HUES64 (cell line): ENCODE measurements around the gene UBE4B.
"Not testable (repeated sequence)": the region's sequence is repeated elsewhere in the genome, so short reads cannot be mapped to it uniquely, and the experiment has no call there.

Experiments used
- H3K27ac ChIP-seq: 2 replicates; pipeline ENCODE4 v1.7.0; 2013; ENCODE audit warnings: low read depth, low read length, inconsistent platforms
- H3K27me3 ChIP-seq: 2 replicates; pipeline ENCODE4 v1.6.1; 2013; ENCODE audit warnings: mild to moderate bottlenecking, low read length; ENCODE audit not compliant: insufficient read depth
- H3K36me3 ChIP-seq: 2 replicates; pipeline ENCODE4 v1.6.1; 2013; ENCODE audit warnings: mild to moderate bottlenecking, low read length; ENCODE audit not compliant: insufficient read depth
- H3K4me1 ChIP-seq: 2 replicates; pipeline ENCODE4 v1.6.1; 2013; ENCODE audit warnings: mild to moderate bottlenecking, low read length, moderate library complexity; ENCODE audit not compliant: insufficient read depth
- H3K4me3 ChIP-seq: 2 replicates; pipeline ENCODE4 v1.5.1; 2013; ENCODE audit warnings: mild to moderate bottlenecking, low read length, moderate library complexity
- H3K9ac ChIP-seq: 2 replicates; pipeline ENCODE4 v1.6.1; 2013; ENCODE audit warnings: mild to moderate bottlenecking, low read depth, low read length
- H3K9me3 ChIP-seq: 2 replicates; pipeline ENCODE4 v1.6.1; 2013; ENCODE audit warnings: low read depth, low read length; ENCODE audit not compliant: insufficient read depth
- WGBS: fragments of 150-250, 120-280 bp; methylation state at CpG from one replicate; pipeline ENCODE4 v1.1.7; 2013; ENCODE audit warnings: missing lambda C conversion rate; 5-methylcytosine and 5-hydroxymethylcytosine counted together

The UBE4B gene

DNA sequence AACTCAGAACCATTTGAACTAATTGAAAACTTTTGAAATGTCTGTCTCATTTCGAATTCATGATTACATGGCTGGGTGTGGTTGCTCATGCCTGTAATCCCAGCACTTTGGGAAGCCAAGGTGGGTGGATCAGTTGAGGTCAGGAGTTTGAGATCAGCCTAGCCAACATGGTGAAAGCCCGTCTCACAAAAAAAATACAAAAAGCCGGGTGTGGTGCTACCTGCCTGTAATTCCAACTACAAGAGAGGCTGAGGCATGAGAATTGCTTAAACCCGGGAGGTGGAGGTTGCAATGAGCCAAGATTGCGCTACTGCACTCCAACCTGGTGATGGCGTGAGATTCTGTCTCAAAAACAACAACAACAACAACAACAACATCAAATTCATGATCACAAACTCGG, 40.6 kb downstream of the UBE4B start:
- H3K36me3 ChIP-seq, H3K9ac ChIP-seq, H3K9me3 ChIP-seq, H3K4me3 ChIP-seq, H3K27me3 ChIP-seq, H3K4me1 ChIP-seq, H3K27ac ChIP-seq: not testable (repeated sequence)
- 92% methylated on average over 7 of the region's 7 CpGs for WGBS

DNA sequence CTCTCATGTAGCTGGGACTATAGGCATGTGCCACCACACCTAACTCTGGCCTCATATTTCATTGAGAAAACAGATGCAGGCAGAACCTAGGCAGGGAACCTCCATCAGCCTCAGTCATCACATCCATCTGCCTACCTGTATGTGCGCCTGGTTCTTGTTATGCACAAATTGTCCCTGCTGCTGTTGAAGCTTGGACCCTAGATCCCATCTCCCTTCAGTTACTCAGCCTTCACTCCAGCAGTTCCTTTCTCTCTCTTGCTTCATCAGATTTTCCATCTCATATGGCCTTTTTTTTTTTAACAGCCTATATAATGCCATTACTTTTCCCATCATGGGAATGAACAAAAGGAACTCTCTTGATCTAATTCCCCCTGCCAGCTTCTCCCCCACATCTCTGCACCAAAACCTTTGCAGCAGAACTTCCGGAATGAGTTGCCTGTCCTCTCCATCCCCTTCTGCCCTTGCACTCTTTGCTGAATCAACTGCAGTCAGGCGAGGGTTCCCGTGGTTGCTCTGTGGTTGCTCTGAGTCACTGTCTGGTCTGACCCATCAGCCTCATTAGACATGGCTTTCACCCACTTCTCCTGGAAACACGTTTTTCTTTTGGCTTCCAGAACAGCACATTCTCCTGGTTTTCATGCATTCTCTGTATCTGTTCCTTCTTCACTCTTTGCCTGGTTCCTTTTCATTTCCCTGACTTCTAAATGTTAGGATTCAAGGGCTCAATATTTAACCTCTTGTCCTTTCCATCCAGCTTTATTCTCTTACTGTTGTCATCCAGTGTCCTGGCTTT, 41.5 kb downstream of the UBE4B start:
- Histone ChIP-seq H3K4me3 (no peak overlapping the region), H3K4me1 (no peaks in the 10 kb centered on the region), H3K9ac (no peak overlapping the region), H3K36me3 (0 out of 2 replicates have a peak, but pooled peaks cover 5% of the 10 kb centered on the region), H3K27me3 (no peaks in the 10 kb centered on the region), H3K9me3 (no peaks in the 10 kb centered on the region), H3K27ac (no peak overlapping the region)
- 81% methylated on average over 5 of the region's 5 CpGs for WGBS

DNA sequence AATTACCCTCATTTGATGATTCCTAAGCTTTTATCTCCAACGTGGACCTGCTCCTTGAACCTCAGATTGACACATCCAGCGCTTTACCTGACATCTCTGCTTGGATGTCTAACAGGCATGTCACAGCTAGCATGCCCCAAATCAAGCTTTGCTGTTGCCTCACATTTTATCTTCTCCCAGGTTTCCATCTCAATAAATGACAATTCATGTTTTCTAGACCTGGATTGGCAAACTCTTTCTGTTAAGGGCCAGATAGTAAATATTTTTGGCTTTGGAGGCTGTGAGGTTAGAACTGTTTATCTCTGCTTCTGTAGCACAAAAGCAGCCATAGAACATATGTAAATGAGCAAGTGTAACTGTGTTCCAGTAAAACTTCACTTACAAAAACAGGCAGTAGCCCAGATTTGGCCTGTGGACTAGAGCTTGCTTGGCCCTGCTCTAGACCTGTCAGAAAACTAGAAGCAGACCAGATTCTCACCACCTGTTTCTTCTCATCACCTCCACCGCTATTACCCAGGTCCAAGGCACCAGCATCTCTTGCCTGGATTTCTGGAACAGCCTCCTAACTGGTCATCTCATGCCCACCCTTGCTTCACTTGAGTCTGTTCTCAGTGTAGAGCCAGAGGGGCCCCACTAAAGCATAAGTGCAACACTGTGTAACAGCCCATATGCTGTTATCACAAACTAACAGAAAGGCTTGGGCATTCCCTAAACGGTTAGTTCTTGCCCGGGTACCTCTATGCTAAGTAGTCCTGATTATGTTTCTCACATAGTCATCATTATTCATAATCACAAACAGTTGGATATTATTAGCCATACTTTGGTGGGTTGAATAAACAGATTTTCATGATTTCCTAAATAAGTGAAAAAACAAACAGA, 42.3 kb downstream of the UBE4B start:
- no peak overlapping the region for H3K9ac ChIP-seq
- H3K27ac ChIP-seq = no peak overlapping the region
- 92% methylated on average over 5 of the region's 5 CpGs for WGBS
- H3K9me3 ChIP-seq = no peaks in the 10 kb centered on the region
- H3K27me3 ChIP-seq = no peaks in the 10 kb centered on the region
- H3K4me3 ChIP-seq = no peak overlapping the region
- 0 out of 2 replicates have a peak, but pooled peaks cover 5% of the 10 kb centered on the region for H3K36me3 ChIP-seq
- H3K4me1 ChIP-seq = no peaks in the 10 kb centered on the region

DNA sequence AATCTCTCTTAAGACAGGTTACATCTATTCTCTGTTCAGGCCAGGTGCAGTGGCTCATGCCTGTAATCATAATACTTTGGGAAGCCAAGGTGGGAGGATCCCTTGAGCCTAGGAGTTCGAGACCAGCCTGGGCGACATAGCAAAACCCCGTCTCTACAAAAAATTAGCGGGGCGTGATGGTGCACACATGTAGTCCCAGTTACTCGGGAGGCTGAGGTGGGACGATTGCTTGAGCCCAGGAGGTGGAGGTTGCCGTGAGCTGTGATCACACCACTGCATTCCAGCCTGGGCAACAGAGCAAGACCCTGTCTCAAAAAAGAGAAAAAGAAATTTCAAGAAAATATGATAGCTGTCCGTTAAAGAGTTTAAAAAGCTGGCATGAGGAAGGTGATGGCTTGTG, 43.0 kb downstream of the UBE4B start:
- H3K4me3 ChIP-seq = no peak overlapping the region
- 95% methylated on average over 9 of the region's 9 CpGs for WGBS
- peaks cover 10% of the 10 kb centered on the region for H3K36me3 ChIP-seq
- no peaks in the 10 kb centered on the region for H3K4me1 ChIP-seq
- no peaks in the 10 kb centered on the region for H3K9me3 ChIP-seq
- no peaks in the 10 kb centered on the region for H3K27me3 ChIP-seq
- H3K9ac ChIP-seq = no peak overlapping the region
- no peak overlapping the region for H3K27ac ChIP-seq

DNA sequence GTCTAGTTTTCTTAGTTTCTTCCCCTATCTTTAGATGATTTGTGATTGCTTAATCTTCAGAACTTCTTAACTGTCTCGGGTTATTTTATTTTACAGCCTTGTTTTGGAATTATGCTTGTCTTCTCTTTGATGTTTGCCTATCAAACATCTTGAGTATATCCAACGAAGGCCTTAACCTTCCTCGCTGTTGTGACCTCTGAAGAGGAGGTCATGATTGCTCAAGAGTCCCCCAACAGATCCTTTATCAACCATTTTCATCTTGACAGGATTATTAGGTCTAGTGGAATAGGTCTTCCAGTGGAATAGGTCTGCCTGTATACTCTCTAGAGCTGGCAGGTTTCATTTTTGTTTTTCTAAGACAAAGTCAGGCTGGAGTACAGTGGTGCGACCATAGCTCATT, 45.7 kb downstream of the UBE4B start:
- Histone ChIP-seq H3K27me3 (no peaks in the 10 kb centered on the region), H3K9me3 (no peaks in the 10 kb centered on the region), H3K4me3 (no peak overlapping the region), H3K4me1 (no peaks in the 10 kb centered on the region), H3K36me3 (peaks cover 14% of the 10 kb centered on the region), H3K27ac (no peak overlapping the region), H3K9ac (no peak overlapping the region)
- WGBS = 98% methylated on average over 4 of the region's 4 CpGs

DNA sequence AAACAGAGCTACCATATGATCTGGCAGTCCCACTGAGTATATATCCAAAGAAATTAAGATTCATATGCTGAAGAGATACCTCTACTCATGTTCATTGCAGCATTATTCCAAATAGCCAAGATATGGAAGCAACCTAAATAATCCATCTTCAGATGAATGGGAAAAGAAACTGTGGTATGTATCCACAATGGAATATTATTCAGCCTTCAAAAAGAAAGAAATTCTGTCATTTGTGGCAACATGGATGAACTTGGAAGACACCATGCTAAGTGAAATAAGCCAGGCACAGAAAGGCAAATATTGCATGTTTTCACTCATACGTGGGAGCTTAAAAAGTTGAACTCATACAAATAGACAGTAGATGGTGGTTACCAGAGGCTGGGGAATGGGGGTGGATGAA, 47.8 kb downstream of the UBE4B start:
- Histone ChIP-seq H3K9me3 (no peaks in the 10 kb centered on the region), H3K36me3 (peaks cover 13% of the 10 kb centered on the region), H3K4me3 (no peak overlapping the region), H3K27ac (no peak overlapping the region), H3K27me3 (no peaks in the 10 kb centered on the region), H3K9ac (no peak overlapping the region), H3K4me1 (no peaks in the 10 kb centered on the region)
- WGBS = 95% methylated on average over 1 of the region's 1 CpG

DNA sequence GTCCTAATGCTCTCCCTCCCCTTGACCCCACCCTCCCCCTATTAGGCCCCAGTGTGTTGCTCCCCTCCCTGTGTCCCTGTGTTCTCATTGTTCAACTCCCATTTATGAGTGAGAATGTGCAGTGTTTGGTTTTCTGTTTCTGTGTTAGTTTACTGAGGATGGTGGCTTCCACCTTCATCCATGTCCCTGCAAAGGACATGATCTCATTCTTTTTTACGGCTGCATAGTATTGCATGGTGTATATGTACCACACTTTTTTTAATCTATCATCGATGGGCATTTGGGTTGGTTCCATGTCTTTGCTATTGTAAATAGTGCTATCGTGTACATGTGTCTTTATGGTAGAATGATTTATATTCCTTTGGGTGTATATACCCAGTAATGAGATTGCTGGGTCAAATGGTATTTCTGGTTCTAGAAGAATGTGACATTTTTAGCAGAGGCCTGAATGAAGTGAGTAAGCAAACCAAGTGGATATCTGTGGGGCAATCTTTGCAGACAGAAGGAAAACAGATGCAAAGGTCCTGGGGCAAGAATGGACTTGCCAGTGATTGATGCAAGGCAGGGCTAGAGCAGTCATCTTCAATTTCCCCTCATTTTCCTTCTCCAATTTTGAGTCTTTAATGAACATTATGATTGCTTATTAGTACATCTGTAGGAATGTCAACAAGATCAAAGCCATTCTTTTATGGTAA, 50.2 kb downstream of the UBE4B start:
- no peak overlapping the region for H3K9ac ChIP-seq
- no peaks in the 10 kb centered on the region for H3K27me3 ChIP-seq
- no peaks in the 10 kb centered on the region for H3K9me3 ChIP-seq
- no peaks in the 10 kb centered on the region for H3K4me1 ChIP-seq
- no peak overlapping the region for H3K4me3 ChIP-seq
- H3K36me3 ChIP-seq = peaks cover 13% of the 10 kb centered on the region
- H3K27ac ChIP-seq = no peak overlapping the region
- 93% methylated on average over 3 of the region's 3 CpGs for WGBS

DNA sequence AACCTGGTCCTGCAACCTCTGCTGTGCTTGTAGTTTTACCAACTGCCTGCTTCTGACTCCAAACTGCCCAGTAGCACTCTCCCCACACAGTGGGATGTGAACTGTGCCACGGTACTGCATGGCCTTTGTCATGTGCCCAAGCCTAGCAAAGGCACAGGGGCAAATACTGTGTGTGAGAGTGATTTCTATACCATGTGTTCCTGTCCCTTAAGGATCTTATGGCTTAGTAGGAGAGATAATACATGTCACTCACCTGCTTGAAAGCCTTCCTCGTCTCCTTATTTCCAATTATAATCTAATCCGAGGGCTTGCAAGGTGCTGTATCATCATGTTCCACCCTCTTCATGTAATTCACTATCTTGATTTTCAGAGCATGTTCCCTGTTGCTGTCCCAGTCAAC, 51.3 kb downstream of the UBE4B start:
- 92% methylated on average over 3 of the region's 3 CpGs for WGBS
- H3K36me3 ChIP-seq = peaks cover 13% of the 10 kb centered on the region

DNA sequence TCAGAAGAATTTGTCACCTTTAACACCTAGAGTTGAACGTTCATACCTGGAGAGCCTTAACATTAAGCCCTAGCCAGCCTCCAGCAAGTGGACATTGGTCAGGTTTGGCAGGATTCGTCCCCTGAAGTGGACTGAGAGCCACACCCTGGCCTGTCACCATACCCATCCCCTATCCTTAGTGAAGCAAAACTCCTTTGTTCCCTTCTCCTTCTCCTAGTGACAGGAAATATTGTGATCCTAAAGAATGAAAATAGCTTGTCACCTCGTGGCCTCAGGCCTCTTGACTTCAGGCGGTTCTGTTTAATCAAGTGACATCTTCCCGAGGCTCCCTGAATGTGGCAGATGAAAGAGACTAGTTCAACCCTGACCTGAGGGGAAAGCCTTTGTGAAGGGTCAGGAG, 52.3 kb downstream of the UBE4B start:
- H3K4me3 ChIP-seq = no peak overlapping the region
- H3K4me1 ChIP-seq = no peaks in the 10 kb centered on the region
- H3K27ac ChIP-seq = no peak overlapping the region
- peaks cover 13% of the 10 kb centered on the region for H3K36me3 ChIP-seq
- WGBS = 92% methylated on average over 5 of the region's 5 CpGs
- no peak overlapping the region for H3K9ac ChIP-seq
- no peaks in the 10 kb centered on the region for H3K27me3 ChIP-seq
- no peaks in the 10 kb centered on the region for H3K9me3 ChIP-seq

More for the DNA sequence above, 51.3 kb downstream of the UBE4B start:
- Histone ChIP-seq H3K9me3 (no peaks in the 10 kb centered on the region), H3K27ac (no peak overlapping the region; the same call in 1 of the 2 replicates), H3K9ac (no peak overlapping the region), H3K27me3 (no peaks in the 10 kb centered on the region), H3K4me1 (no peaks in the 10 kb centered on the region), H3K4me3 (no peak overlapping the region)

DNA sequence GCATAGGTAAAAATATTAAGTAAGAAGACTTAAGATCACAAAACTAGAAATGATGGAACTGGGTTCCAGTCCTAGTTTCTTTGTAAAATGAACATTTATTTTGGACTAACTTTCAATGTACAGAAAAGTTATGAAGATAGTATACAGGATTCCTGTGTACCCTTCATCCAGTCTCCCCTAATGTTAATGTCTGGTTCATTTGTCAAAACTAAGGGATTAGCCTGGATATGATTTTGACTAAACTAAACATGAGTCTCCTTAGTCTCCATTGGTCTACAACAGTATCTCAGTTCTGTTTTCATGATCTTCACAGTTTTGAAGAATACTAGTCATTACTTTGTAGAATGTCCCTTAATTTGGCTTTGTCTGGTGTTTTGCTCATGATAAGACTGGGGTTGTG, 54.5 kb downstream of the UBE4B start:
- no peak overlapping the region for H3K27ac ChIP-seq
- H3K9ac ChIP-seq = no peak overlapping the region
- no peak overlapping the region for H3K4me3 ChIP-seq
- H3K9me3 ChIP-seq = no peaks in the 10 kb centered on the region
- no peaks in the 10 kb centered on the region for H3K27me3 ChIP-seq
- no peaks in the 10 kb centered on the region for H3K4me1 ChIP-seq
- peaks cover 7% of the 10 kb centered on the region; the same call in 1 of the 2 replicates for H3K36me3 ChIP-seq

DNA sequence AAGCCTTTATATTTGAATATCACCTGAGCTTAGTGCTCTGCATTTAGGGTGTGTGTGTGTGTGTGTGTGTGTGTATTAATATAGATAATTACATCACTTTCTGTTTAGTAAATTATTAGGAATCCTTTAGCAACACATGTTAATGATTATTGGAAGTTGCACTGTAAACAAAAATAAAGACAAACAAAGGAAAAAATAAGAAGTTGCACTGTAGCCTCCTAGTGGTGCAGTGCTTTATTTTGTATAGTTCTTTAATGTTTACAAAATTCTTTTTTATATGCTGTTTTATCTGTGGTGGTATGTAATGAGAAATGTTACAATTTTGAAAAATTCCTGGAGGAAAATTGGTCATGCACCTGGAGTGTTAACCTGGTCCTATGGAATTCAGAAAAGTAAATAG, 69.2 kb downstream of the UBE4B start:
- Histone ChIP-seq H3K27ac (no peak overlapping the region), H3K36me3 (peaks cover 58% of the 10 kb centered on the region), H3K4me1 (no peaks in the 10 kb centered on the region)

More for the DNA sequence above, 69.2 kb downstream of the UBE4B start:
- Histone ChIP-seq H3K27me3 (no peaks in the 10 kb centered on the region), H3K9ac (no peak overlapping the region), H3K9me3 (no peaks in the 10 kb centered on the region), H3K4me3 (no peak overlapping the region)
